NCI-H1105 (cell line): ENCODE results near the gene PLPPR2.
"Not testable (repeated sequence)": the region's sequence is repeated elsewhere in the genome, so short reads cannot be mapped to it uniquely, and the experiment has no call there.

Experiments used
- DNase-seq: peaks from one replicate; lab custom pipeline; 2025; lab: John Stamatoyannopoulos, UW

The PLPPR2 gene

GRCh38 chr19:11370744-11371143, 15.5 kb downstream of the PLPPR2 start:
- no peak for DNase-seq

GRCh38 chr19:11373166-11373884, 18.1 kb downstream of the PLPPR2 start:
- DNase-seq, result peak; percentile 94

GRCh38 chr19:11373885-11374432, 18.7 kb downstream of the PLPPR2 start:
- DNase-seq, result no peak

DNA sequence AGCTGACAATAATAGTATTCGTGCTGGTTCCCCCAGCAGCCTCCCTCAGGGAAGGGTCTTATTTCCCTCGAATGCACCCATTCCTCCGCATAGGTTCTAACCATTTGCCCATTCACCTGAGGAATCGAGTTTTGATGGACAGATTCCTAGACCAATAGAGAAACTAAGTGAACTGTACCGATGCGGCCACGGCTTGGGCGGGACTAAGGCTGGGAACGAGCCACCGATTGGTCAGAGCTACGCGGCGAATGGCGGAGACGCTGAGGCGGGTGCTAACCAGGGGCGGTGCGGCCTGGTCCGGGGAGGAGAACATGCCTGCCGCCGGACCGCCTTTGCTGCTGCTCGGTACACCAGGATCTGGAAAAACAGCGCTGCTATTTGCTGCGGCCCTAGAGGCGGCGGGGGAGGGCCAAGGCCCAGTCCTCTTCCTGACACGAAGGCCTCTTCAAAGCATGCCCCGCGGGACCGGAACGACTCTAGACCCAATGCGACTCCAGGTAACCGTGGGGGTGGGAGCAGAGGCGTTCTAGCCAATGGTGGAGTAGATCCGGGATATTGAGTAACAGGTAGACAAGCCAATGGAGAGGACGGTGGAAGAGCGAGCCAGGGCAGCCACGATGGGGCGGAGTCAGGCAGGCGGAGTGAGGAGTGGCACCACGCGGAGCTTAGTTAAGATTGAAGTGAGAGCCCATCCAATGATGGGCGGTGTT, 19.4 kb downstream of the PLPPR2 start, which contains the start of gene SWSAP1:
Gene SWSAP1 (plus strand): TSS at position 234 of the 710 bp plus-strand sequence. CDS start 15 bp downstream, at position 249.
- peak; percentile 99 for DNase-seq

GRCh38 chr19:11375143-11375948, 20.1 kb downstream of the PLPPR2 start:
- peak; percentile 37 for DNase-seq

GRCh38 chr19:11377237-11377636, 22.0 kb downstream of the PLPPR2 start:
- no peak for DNase-seq

- no peak for DNase-seq
These were observed 22.5 kb downstream of the PLPPR2 start for GRCh38 chr19:11377756-11378155.

- no peak for DNase-seq
These were observed 23.3 kb downstream of the PLPPR2 start for GRCh38 chr19:11378319-11379189.

DNA sequence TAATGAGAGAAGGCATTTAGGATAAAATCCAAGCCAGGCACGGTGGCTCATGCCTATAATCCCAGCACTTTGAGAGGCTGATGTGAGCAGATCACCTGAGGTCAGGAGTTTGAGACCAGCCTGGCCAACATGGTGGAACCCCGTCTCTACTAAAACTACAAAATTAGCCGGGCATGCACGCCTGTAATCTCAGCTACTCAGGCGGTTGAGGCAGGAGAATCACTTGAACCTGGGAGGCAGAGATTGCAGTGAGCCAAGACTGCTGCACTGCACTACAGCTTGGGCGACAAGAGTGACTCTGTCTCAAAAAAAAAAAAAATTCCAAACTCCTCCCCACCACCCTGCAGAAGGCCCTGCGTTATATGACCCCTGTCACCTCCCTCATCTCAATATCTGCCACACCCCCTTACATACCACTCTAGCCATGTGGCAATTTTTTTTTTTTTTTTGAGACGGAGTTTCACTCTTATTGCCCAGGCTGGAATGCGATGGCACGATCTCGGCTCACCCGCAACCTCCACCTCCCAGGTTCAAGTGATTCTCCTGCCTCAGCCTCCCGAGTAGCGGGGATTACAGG, 24.1 kb downstream of the PLPPR2 start:
- not testable (repeated sequence) for DNase-seq

DNA sequence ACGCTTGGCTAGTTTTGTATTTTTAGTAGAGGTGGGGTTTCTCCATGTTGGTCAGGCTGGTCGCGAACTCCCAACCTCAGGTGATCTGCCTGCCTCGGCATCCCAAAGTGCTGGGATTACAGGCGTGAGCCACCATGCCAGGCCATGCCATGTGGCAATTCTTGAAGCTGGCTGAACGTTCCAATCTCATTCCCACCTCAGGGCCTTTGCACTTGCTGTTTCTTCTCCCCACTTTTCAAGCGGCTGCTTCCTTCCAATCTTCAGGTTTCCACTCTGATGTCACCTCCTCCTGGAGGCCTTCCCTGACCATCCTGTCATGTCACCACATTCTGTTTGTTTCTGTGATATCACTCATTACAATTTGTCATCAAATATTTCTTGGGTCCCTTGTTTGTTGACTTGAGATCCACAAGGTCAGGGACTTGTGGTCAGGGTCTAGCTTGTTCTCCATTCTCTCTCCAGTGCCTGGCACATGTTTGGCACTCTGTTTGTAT, 24.7 kb downstream of the PLPPR2 start:
- no peak for DNase-seq

- peak; percentile 99 for DNase-seq
These were observed 25.7 kb downstream of the PLPPR2 start for GRCh38 chr19:11380653-11381537.

DNA sequence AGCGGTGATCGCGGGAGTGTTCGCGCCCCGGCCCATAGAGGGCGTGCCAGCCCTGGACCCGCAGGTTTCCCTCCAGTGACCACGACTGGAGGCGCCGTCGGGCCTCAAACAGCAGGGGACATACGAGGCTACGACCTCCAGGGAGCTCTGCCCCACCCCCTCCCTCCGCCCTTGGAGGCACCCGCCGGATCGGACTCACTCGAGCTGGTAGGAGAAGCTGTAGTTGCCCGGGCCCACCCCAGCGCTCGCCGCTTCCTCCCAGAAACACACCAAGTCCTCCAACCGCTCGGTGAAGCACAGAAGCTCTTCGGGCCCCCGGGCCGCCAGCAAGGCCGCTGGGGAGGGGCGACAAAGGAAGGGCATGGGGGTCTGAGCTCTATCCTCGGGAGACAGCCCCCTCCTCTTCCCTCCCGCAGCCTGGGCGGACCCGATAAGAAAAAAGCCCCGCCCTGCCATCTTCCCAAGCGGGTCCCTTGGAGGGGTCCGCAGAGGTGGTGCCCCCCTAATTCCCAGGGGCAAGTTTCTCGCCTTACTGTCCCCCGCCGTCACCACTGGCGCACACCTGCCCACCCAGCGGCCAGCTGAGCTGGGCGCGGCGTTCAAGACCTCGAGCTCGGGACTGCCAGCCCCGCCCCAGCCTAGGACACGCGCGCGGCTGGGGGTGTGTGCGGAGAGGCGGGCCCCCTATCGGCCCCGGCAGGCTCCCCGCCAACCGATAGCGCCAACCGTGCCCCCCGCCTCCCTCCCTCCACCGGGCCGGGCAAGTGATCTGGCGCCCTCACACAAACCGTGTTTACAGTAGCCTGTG, 27.9 kb downstream of the PLPPR2 start:
- DNase-seq, result peak; percentile 43

GRCh38 chr19:11383706-11384048, 28.4 kb downstream of the PLPPR2 start:
- DNase-seq, result no peak

DNA sequence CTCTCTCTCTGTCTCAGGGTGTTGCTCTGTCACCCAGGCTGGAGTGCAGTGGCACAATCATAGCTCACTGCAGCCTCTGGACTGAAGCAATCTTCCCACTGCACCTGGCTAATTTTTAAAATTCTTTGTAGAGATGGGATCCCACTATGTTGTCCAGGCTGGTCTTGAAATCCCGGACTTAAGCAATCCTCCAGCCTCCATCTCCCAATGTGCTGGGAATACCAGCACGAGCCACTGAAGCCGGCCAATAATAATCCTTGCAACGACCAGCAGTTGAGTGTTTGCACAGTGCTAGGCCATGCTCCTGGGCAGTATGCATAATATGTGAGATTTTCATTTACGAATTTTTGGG, 29.5 kb downstream of the PLPPR2 start:
- no peak for DNase-seq

DNA sequence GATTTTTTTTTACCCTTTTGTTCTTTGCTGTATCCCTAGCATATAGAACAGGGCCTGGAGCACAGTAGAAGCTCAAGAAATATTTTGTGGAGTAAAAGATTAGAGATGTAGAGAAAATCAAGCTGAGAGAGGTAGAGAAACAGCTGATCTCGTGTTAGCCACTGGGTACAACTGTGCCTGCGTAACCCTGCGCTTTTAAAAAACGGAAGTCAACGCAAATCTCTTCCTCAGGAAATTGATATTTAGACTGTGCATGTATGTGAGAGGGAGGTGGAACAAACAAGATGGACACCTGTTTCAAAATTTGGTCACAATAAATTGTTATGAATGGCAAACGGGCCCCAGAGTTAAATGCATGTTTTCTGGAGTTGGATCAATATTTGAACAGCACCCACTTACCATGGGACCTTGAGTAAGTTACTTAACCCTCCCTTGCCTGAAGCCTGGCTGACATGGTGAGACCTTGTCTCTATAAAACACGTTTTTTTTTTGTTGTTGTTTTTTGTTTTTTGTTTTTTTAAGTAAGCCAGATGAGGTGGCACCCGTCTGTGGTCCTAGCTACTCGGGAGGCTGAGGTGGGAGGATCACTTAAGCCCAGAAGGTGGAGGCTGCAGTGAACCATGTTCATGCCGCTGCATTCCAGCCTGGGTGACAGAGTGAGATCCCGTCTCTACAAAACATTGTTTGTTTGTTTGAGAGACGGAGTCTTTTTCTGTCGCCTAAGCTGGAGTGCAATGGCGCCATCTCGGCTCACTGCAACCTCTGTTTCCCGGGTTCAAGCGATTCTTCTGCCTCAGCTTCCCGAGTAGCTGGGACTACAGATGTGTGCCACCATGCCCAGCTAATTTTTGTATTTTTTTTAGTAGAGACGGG, 32.2 kb downstream of the PLPPR2 start:
- no peak for DNase-seq

- no peak for DNase-seq
These were observed 35.1 kb downstream of the PLPPR2 start for GRCh38 chr19:11390359-11390758.

GRCh38 chr19:11390933-11391680, 35.9 kb downstream of the PLPPR2 start:
- DNase-seq, result no peak
